Measurements from ENCODE around the gene SNAI3. TPM values are rescaled to one million over a fixed set of nuclear protein-coding genes. Genes with fewer than 3 reads are reported as not detected.

The SNAI3 gene
- total RNA-seq, 1 donor from 2014 or later, result 2.9 TPM

- intact Hi-C loops (cut with DNase I), result no loop called here
- ATAC-seq (no peak), DNase-seq (ENCODE audit: missing footprints) (no peak)
Observed at GRCh38 chr16:88656291-88656980, 29.9 kb downstream of the SNAI3 start.

GRCh38 chr16:88655733-88656281 lies 30.5 kb downstream of the SNAI3 start:
- intact Hi-C loops (cut with DNase I), result no loop called here
- DNase-seq (ENCODE audit: missing footprints), result no peak
- ATAC-seq, result no peak

- intact Hi-C loops (cut with DNase I), result no loop called here
- ATAC-seq (no peak), DNase-seq (ENCODE audit: missing footprints) (no peak)
Observed at GRCh38 chr16:88655053-88655732, 31.1 kb downstream of the SNAI3 start.

GRCh38 chr16:88654363-88655052 lies 31.8 kb downstream of the SNAI3 start:
- intact Hi-C loops (cut with DNase I), result no loop called here
- DNase-seq (ENCODE audit: missing footprints) (no peak), ATAC-seq (no peak)

GRCh38 chr16:88653596-88654362 lies 32.5 kb downstream of the SNAI3 start:
- intact Hi-C loops (cut with DNase I), result no loop called here
- ATAC-seq (no peak), DNase-seq (ENCODE audit: missing footprints) (no peak)

GRCh38 chr16:88653101-88653500 lies 33.2 kb downstream of the SNAI3 start:
- no peak for ATAC-seq

GRCh38 chr16:88652762-88653063 lies 33.6 kb downstream of the SNAI3 start:
- ATAC-seq, result no peak
- intact Hi-C loops (cut with DNase I), result no loop called here

More at GRCh38 chr16:88653101-88653500, 33.2 kb downstream of the SNAI3 start:
- intact Hi-C loops (cut with DNase I), result no loop called here
- no peak for DNase-seq (ENCODE audit: missing footprints)

GRCh38 chr16:88651989-88652761 lies 34.1 kb downstream of the SNAI3 start:
- ATAC-seq, result no peak
- no peak for DNase-seq (ENCODE audit: missing footprints)
- intact Hi-C loops (cut with DNase I), result no loop called here

More at GRCh38 chr16:88652762-88653063, 33.6 kb downstream of the SNAI3 start:
- DNase-seq (ENCODE audit: missing footprints), result no peak

- no peak for DNase-seq (ENCODE audit: missing footprints)
- peak; percentile 14 for ATAC-seq
- intact Hi-C loops (cut with DNase I), result no loop called here
Observed at GRCh38 chr16:88651276-88651988, 34.9 kb downstream of the SNAI3 start.

GRCh38 chr16:88650749-88651275 lies 35.5 kb downstream of the SNAI3 start, which contains the start of gene CYBA:
Gene CYBA, minus strand, starts transcription at chr16:88651053. Its CDS starts 40 bp downstream, at chr16:88651013.
- ATAC-seq, result peak; percentile 92

GRCh38 chr16:88649924-88650748 lies 36.2 kb downstream of the SNAI3 start:
- intact Hi-C loops (cut with DNase I), result no loop called here
- DNase-seq (ENCODE audit: missing footprints) (no peak), ATAC-seq (peak; percentile 38)

More at GRCh38 chr16:88650749-88651275, 35.5 kb downstream of the SNAI3 start, which contains the start of gene CYBA:
- DNase-seq (ENCODE audit: missing footprints), result peak; percentile 93
- intact Hi-C loops (cut with DNase I), result no loop called here

- no peak for DNase-seq (ENCODE audit: missing footprints)
- no peak for ATAC-seq
- intact Hi-C loops (cut with DNase I), result no loop called here
Observed at GRCh38 chr16:88649195-88649923, 36.9 kb downstream of the SNAI3 start.

- no peak for ATAC-seq
- intact Hi-C loops (cut with DNase I), result no loop called here
- no peak for DNase-seq (ENCODE audit: missing footprints)
Observed at GRCh38 chr16:88647178-88648070, 38.9 kb downstream of the SNAI3 start.

GRCh38 chr16:88646345-88647034 lies 39.8 kb downstream of the SNAI3 start:
- ATAC-seq (no peak), DNase-seq (ENCODE audit: missing footprints) (no peak)
- intact Hi-C loops (cut with DNase I), result no loop called here
